Endothelial cell of umbilical vein (primary cell): ENCODE results near the gene NFX1. TPM values are rescaled to one million over a fixed set of nuclear protein-coding genes. Genes with fewer than 3 reads are reported as not detected.

Source experiments
- BruUV-seq: library from RNA; stranded (reverse); fragments of 400-500 nt; replicated peaks from 2 replicates; lab custom pipeline; 2021; lab: Mats Ljungman, UMichigan
- CTCF ChIA-PET: fragments of 300-600, 350-600 bp; sonication (Branson Sonifier 250); formaldehyde crosslinking; loops from one replicate; lab custom pipeline; 2021; ENCODE audit warnings: antibody characterized with exemption, inconsistent platforms; lab: Charles Lee
- POLR2A ChIA-PET: fragments of 300-600, 350-600 bp; sonication (Branson Sonifier 250); formaldehyde crosslinking; loops from one replicate; lab custom pipeline; 2021; ENCODE audit warnings: antibody characterized with exemption, inconsistent platforms; lab: Charles Lee
- DNase-seq: peaks from one replicate; pipeline ENCODE4 v3.0.0-alpha.2; 2011; ENCODE audit warnings: low read depth, low spot score
- FAIRE-seq: peaks from 2 replicates; lab custom pipeline; 2011; peaks lifted over from hg19 to GRCh38; lab: Jason Lieb, UNC
- H2AFZ ChIP-seq: 2 replicates; pipeline ENCODE4 v1.6.0; 2012; ENCODE audit warnings: low read depth, low read length, control low read depth, inconsistent platforms
- H3K27ac ChIP-seq: 2 replicates; pipeline ENCODE4 v1.5.1; 2011; ENCODE audit warnings: low read depth, mild to moderate bottlenecking, control low read depth, low read length, moderate library complexity; ENCODE audit not compliant: insufficient read depth
- H3K27me3 ChIP-seq, 2 experiments: 2 replicates each; pipeline versions ENCODE4 v1.6.0 to v1.6.1; 2011; ENCODE audit warnings: low read length in 2 of 2, mixed read lengths in 1 of 2; ENCODE audit not compliant: control insufficient read depth in 2 of 2, insufficient read depth in 2 of 2
- H3K36me3 ChIP-seq, 2 experiments: 2 replicates in 1 of 2; 3 replicates in 1 of 2; pipeline ENCODE4 v1.5.1; 2011; ENCODE audit warnings: low read length in 2 of 2, mild to moderate bottlenecking in 1 of 2, moderate library complexity in 1 of 2; ENCODE audit not compliant: control insufficient read depth in 2 of 2, insufficient read depth in 2 of 2; ENCODE audit errors: extremely low read depth in 1 of 2
- H3K4me1 ChIP-seq: 3 replicates; pipeline ENCODE4 v1.5.1; 2011; ENCODE audit warnings: mild to moderate bottlenecking, low read length; ENCODE audit not compliant: control insufficient read depth, insufficient read depth; ENCODE audit errors: extremely low read depth
- H3K4me2 ChIP-seq: 2 replicates; pipeline ENCODE4 v1.6.1; 2011; ENCODE audit warnings: low read length, control low read depth, mixed read lengths; ENCODE audit not compliant: insufficient read depth
- H3K4me3 ChIP-seq, 3 experiments: fragments of 200-600 bp in 1 of 3; sonication (generic), shearing (Covaris generic) in 1 of 3; replicated peaks in 1 of 3; 2 replicates each; pipeline ENCODE4 v1.5.1; 2011 to 2016; ENCODE audit warnings: control low read depth in 3 of 3, low read length in 3 of 3, mild to moderate bottlenecking in 2 of 3, inconsistent platforms in 1 of 3, low read depth in 1 of 3, moderate library complexity in 1 of 3; ENCODE audit not compliant: insufficient read depth in 1 of 3
- H3K79me2 ChIP-seq: 2 replicates; pipeline ENCODE4 v1.6.0; 2012; ENCODE audit warnings: low read length, inconsistent platforms; ENCODE audit not compliant: control insufficient read depth, insufficient read depth
- H3K9ac ChIP-seq: replicated peaks from 2 replicates; pipeline ENCODE3; 2011; ENCODE audit warnings: low read length, control low read depth; ENCODE audit not compliant: insufficient read depth; ENCODE audit errors: extremely low read depth
- H3K9me1 ChIP-seq: replicated peaks from 3 replicates; pipeline ENCODE4 v1.6.0; 2011; ENCODE audit warnings: mild to moderate bottlenecking, low read length; ENCODE audit not compliant: control insufficient read depth, insufficient read depth; ENCODE audit errors: extremely low read depth
- H3K9me3 ChIP-seq: replicated peaks from 2 replicates; pipeline ENCODE4 v1.5.1; 2012; ENCODE audit warnings: low read length, inconsistent platforms; ENCODE audit not compliant: control insufficient read depth, insufficient read depth
- H4K20me1 ChIP-seq: replicated peaks from 2 replicates; pipeline ENCODE3; 2011; ENCODE audit warnings: mild to moderate bottlenecking, low read length; ENCODE audit not compliant: control insufficient read depth, insufficient read depth; ENCODE audit errors: extremely low read depth
- EZH2 ChIP-seq: IDR thresholded peaks from 2 replicates; pipeline ENCODE4 v1.6.1; 2012; ENCODE audit warnings: borderline replicate concordance, low read depth, mild to moderate bottlenecking, moderate library complexity, low read length, inconsistent platforms; ENCODE audit not compliant: severe bottlenecking
- FOS ChIP-seq: IDR thresholded peaks from 2 replicates; pipeline ENCODE4 v1.6.1; 2011; ENCODE audit warnings: mild to moderate bottlenecking, low read length, moderate library complexity, borderline replicate concordance; ENCODE audit not compliant: insufficient read depth
- GATA2 ChIP-seq: IDR thresholded peaks from 2 replicates; pipeline ENCODE4 v1.7.0; 2011; ENCODE audit warnings: low read depth, mild to moderate bottlenecking, moderate library complexity, mixed read lengths, low read length; ENCODE audit not compliant: insufficient read length, insufficient read depth
- JUN ChIP-seq: IDR thresholded peaks from 2 replicates; pipeline ENCODE4 v1.6.1; 2011; ENCODE audit warnings: borderline replicate concordance, low read depth; ENCODE audit not compliant: insufficient read length, insufficient read depth
- MYC ChIP-seq: IDR thresholded peaks from one replicate; pipeline ENCODE4 v1.6.1; 2011; ENCODE audit warnings: mild to moderate bottlenecking, low read depth, low read length
- POLR2A ChIP-seq: IDR thresholded peaks from 2 replicates; pipeline ENCODE4 v1.6.1; 2012; ENCODE audit warnings: low read depth, mild to moderate bottlenecking, control low read depth, low read length
- POLR2AphosphoS5 ChIP-seq: IDR thresholded peaks from 2 replicates; pipeline ENCODE4 v1.6.1; 2012; ENCODE audit warnings: low read depth, mild to moderate bottlenecking, control low read depth, low read length, moderate library complexity; ENCODE audit not compliant: insufficient read depth
- dilution Hi-C: fragments of 300-500 bp; cut with MboI; formaldehyde crosslinking; loops from one replicate; pipeline ENCODE4 v1.15.0; 2019; ENCODE audit warnings: low sequenced_read_pairs; ENCODE audit not compliant: extremely low pct_ligation_motif_present
- intact Hi-C: fragments of 100-400 bp; cut with micrococcal nuclease; formaldehyde crosslinking; loops from one replicate; pipeline ENCODE4 v1.10.0; 2022
- polyA plus RNA-seq, 4 experiments: library from polyadenylated mRNA; depleted of rRNA in 3 of 4; stranded (reverse) in 3 of 4; unstranded in 1 of 4; fragments of >200 nt; gene quantifications; 2 replicates each; pipeline versions ENCODE4 v1.2.1 to v1.2.3, GENCODE V29; 2011 to 2012; ENCODE audit warnings: missing spikeins in 1 of 4
- total RNA-seq: library from RNA; stranded (reverse); gene quantifications from 2 replicates; pipeline ENCODE4 v1.2.3, GENCODE V29; 2021
- TF ChIP-seq, protein P1 (sequence below): IDR thresholded peaks from 2 replicates; pipeline ENCODE4 v1.6.1; 2011; ENCODE audit not compliant: insufficient read depth, insufficient read length
- TF ChIP-seq, protein P2 (sequence below), 2 donors: IDR thresholded peaks; 1 replicate in 1 of 2; 2 replicates in 1 of 2; pipeline ENCODE4 v1.5.1; 2011; ENCODE audit warnings: low read length in 2 of 2, mild to moderate bottlenecking in 2 of 2, moderate library complexity in 2 of 2, control low read depth in 1 of 2, inconsistent platforms in 1 of 2, low read depth in 1 of 2; ENCODE audit not compliant: insufficient read depth in 1 of 2; ENCODE audit errors: extremely low read depth in 1 of 2

NFX1 gene
- total and polyA plus RNA-seq, 2 donors (not counting 3 experiments of a cell fraction or from before 2014, with no cell fraction given), result 19.3 to 21.7 TPM

DNA sequence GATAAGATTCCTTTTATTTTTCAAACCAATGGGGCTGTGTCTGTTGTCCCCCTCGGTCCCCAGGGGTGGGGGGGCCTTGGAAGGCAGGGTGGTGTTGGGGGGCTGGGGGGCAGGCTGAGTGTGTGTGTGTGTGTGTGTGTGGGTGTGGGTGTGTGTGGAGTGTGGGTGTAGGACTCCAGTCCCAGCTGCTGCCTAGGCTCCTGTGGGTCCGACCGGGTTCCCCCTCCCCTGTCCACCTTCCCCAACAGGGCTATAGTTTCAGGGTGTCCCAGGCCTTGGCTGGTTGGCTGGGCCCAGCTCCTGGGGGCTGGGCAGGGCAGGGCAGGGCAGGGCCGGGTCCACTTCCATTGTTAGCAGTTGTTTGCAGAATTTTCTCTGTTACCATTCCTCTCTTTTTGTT is 2.1 kb upstream of the NFX1 start:
- H3K27ac ChIP-seq, result no peak overlapping the region
- H3K9ac ChIP-seq, result no peak overlapping the region

DNA sequence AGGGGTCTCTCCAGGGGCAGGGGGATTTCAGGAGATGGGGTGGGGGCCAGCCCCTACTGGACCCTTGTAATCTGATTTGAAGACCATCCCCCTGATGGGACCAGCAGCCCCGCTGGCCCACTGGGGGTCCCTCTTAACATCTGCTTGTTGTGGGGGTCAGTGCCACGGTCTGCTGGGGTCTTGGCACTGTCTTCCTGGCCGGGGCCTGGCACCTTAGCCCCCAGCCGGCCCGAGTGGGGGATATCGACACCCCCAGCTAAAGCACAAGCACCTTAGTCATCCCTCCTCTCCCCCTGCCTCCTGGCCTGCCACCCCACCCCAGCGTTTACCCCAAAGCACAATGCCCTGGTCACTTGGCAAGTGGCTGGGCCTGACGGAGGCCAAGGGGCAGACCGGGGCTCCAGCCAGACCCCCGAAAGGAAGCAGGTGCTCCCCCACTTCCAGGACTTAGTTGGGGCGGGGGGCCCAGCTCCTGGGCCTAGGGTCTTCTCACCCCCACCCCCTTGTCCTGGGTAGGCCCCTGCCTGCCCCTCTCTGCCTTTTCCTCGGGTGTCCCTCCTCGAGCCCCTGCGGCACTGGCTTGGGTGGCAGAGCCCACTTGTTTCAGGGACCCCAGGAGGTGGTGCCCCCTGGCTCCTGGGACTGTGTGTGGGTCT is 1.4 kb upstream of the NFX1 start:
- H3K79me2 ChIP-seq, result peaks cover 28% of the 10 kb centered on the region
- DNase-seq (no peak), FAIRE-seq (no peak)
- no TSS peak for BruUV-seq
- no peak overlapping the region for H2AFZ ChIP-seq
- ChIA-PET CTCF (interaction anchor here (1.8 to 2.8 kb wide), 2 partner anchors 126 to 164 kb away, joined by 16 to 31 read pairs; no protein-coding TSS in a partner anchor), POLR2A (no interaction called here)
- H3K9me3 ChIP-seq, result no peaks in the 10 kb centered on the region
- dilution Hi-C loops, result no loop called here
- H3K4me2 ChIP-seq, result no peak overlapping the region
- TF ChIP-seq, protein P1, sequence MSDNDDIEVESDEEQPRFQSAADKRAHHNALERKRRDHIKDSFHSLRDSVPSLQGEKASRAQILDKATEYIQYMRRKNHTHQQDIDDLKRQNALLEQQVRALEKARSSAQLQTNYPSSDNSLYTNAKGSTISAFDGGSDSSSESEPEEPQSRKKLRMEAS, result no peak
- TF ChIP-seq EZH2, result no peak
- no peak for TF ChIP-seq MYC
- no peak for TF ChIP-seq GATA2
- TF ChIP-seq FOS, result no peak
- no peak for TF ChIP-seq JUN
- no peak for TF ChIP-seq POLR2A
- TF ChIP-seq, protein P2, sequence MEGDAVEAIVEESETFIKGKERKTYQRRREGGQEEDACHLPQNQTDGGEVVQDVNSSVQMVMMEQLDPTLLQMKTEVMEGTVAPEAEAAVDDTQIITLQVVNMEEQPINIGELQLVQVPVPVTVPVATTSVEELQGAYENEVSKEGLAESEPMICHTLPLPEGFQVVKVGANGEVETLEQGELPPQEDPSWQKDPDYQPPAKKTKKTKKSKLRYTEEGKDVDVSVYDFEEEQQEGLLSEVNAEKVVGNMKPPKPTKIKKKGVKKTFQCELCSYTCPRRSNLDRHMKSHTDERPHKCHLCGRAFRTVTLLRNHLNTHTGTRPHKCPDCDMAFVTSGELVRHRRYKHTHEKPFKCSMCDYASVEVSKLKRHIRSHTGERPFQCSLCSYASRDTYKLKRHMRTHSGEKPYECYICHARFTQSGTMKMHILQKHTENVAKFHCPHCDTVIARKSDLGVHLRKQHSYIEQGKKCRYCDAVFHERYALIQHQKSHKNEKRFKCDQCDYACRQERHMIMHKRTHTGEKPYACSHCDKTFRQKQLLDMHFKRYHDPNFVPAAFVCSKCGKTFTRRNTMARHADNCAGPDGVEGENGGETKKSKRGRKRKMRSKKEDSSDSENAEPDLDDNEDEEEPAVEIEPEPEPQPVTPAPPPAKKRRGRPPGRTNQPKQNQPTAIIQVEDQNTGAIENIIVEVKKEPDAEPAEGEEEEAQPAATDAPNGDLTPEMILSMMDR (IDR thresholded peaks at IDR 0.05; ENCODE audit: extremely low read depth in 1 of 2, insufficient read depth in 1 of 2, low read depth in 1 of 2, low read length in 2 of 2), result no peak
- TF ChIP-seq POLR2AphosphoS5, result no peak
- no peak overlapping the region for H3K9ac ChIP-seq
- no peaks in the 10 kb centered on the region for H3K9me1 ChIP-seq
- no peak overlapping the region for H3K4me3 ChIP-seq
- peaks cover 13% of the 10 kb centered on the region for H3K4me1 ChIP-seq
- no peak overlapping the region for H3K27ac ChIP-seq
- no peaks in the 10 kb centered on the region for H4K20me1 ChIP-seq
- H3K36me3 ChIP-seq, result no peaks in the 10 kb centered on the region
- intact Hi-C loops, result loop anchor here (5.0 kb wide), 3 partner anchors 63 to 433 kb away; partner anchors contain the start of gene AQP7
- no peaks in the 10 kb centered on the region for H3K27me3 ChIP-seq

More for the DNA sequence above, 2.1 kb upstream of the NFX1 start:
- H3K4me1 ChIP-seq, result peaks cover 13% of the 10 kb centered on the region
- no peak for TF ChIP-seq EZH2
- no peak for TF ChIP-seq GATA2
- no peak for TF ChIP-seq FOS
- TF ChIP-seq, protein P1, result no peak
- no peak for TF ChIP-seq MYC
- FAIRE-seq, result no peak
- dilution Hi-C loops, result no loop called here
- no peak for DNase-seq
- no peak overlapping the region for H3K4me3 ChIP-seq
- no TSS peak for BruUV-seq
- no peaks in the 10 kb centered on the region for H3K27me3 ChIP-seq
- no peaks in the 10 kb centered on the region for H3K9me1 ChIP-seq
- H3K4me2 ChIP-seq, result no peak overlapping the region
- intact Hi-C loops, result loop anchor here (5.0 kb wide), 3 partner anchors 64 to 434 kb away; partner anchors contain the start of gene AQP7
- no peaks in the 10 kb centered on the region for H3K9me3 ChIP-seq
- H3K36me3 ChIP-seq, result no peaks in the 10 kb centered on the region
- H2AFZ ChIP-seq, result no peak overlapping the region
- H4K20me1 ChIP-seq, result no peaks in the 10 kb centered on the region
- H3K79me2 ChIP-seq, result peaks cover 23% of the 10 kb centered on the region
- CTCF ChIA-PET, result interaction anchor here (0.6 to 6.2 kb wide), 5 partner anchors 87 to 229 kb away, joined by 3 to 121 read pairs (median 40); no protein-coding TSS in a partner anchor
- POLR2A ChIA-PET, result no interaction called here
